ENCODE measurements around the gene MFAP3L.

- TF ChIP-seq, protein P1, sequence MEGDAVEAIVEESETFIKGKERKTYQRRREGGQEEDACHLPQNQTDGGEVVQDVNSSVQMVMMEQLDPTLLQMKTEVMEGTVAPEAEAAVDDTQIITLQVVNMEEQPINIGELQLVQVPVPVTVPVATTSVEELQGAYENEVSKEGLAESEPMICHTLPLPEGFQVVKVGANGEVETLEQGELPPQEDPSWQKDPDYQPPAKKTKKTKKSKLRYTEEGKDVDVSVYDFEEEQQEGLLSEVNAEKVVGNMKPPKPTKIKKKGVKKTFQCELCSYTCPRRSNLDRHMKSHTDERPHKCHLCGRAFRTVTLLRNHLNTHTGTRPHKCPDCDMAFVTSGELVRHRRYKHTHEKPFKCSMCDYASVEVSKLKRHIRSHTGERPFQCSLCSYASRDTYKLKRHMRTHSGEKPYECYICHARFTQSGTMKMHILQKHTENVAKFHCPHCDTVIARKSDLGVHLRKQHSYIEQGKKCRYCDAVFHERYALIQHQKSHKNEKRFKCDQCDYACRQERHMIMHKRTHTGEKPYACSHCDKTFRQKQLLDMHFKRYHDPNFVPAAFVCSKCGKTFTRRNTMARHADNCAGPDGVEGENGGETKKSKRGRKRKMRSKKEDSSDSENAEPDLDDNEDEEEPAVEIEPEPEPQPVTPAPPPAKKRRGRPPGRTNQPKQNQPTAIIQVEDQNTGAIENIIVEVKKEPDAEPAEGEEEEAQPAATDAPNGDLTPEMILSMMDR (IDR thresholded peaks at IDR 0.05), result no peak
- TF ChIP-seq POLR2A (IDR thresholded peaks at IDR 0.05), result no peak
These were observed 16.9 kb downstream of the MFAP3L start for GRCh38 chr4:170009291-170009690.
